Keratinocyte (primary cell): ENCODE data around the gene DNMBP. TPM values are rescaled to one million over a fixed set of nuclear protein-coding genes. Genes with fewer than 3 reads are reported as not detected.
A peak's percentile ranks its signal among the peaks of the same experiment; 100 is the strongest.

Source experiments
- DNase-seq: peaks from one replicate; pipeline ENCODE4 v3.0.0-alpha.2; 2011; ENCODE audit warnings: low read depth, missing footprints, low spot score
- FAIRE-seq: peaks from 2 replicates; lab custom pipeline; 2011; peaks lifted over from hg19 to GRCh38; lab: Jason Lieb, UNC
- H2AFZ ChIP-seq: 2 replicates; pipeline ENCODE4 v1.6.0; 2012; ENCODE audit warnings: low read length, control low read depth, inconsistent platforms; ENCODE audit not compliant: control insufficient read depth
- H3K27ac ChIP-seq: 2 replicates; pipeline ENCODE4 v1.5.1; 2011; ENCODE audit warnings: low read length; ENCODE audit not compliant: control insufficient read depth, insufficient read depth
- H3K27me3 ChIP-seq: 3 replicates; pipeline ENCODE4 v1.6.0; 2011; ENCODE audit warnings: low read length; ENCODE audit not compliant: control insufficient read depth, insufficient read depth; ENCODE audit errors: extremely low read depth
- H3K36me3 ChIP-seq, 2 experiments: 2 replicates in 1 of 2; 3 replicates in 1 of 2; pipeline ENCODE4 v1.5.1; 2011; ENCODE audit warnings: low read length in 2 of 2, mild to moderate bottlenecking in 1 of 2; ENCODE audit not compliant: control insufficient read depth in 2 of 2, insufficient read depth in 2 of 2; ENCODE audit errors: extremely low read depth in 1 of 2
- H3K4me1 ChIP-seq: 3 replicates; pipeline ENCODE4 v1.5.1; 2011; ENCODE audit warnings: low read length; ENCODE audit not compliant: control insufficient read depth, insufficient read depth; ENCODE audit errors: extremely low read depth
- H3K4me2 ChIP-seq: 3 replicates; pipeline ENCODE4 v1.6.0; 2011; ENCODE audit warnings: low read depth, low read length; ENCODE audit not compliant: control insufficient read depth, insufficient read depth; ENCODE audit errors: extremely low read depth
- H3K4me3 ChIP-seq, 3 experiments: fragments of 200-600 bp in 1 of 3; sonication (generic) in 1 of 3; 2 replicates in 2 of 3; 3 replicates in 1 of 3; pipeline ENCODE4 v1.5.1; 2011 to 2016; ENCODE audit warnings: low read length in 3 of 3, mild to moderate bottlenecking in 3 of 3, control low read depth in 2 of 3, inconsistent platforms in 1 of 3, low read depth in 1 of 3, mixed read lengths in 1 of 3, mixed run types in 1 of 3, moderate library complexity in 1 of 3; ENCODE audit not compliant: control insufficient read depth in 2 of 3, insufficient read depth in 2 of 3; ENCODE audit errors: extremely low read depth in 1 of 3
- H3K79me2 ChIP-seq: 2 replicates; pipeline ENCODE4 v1.6.0; 2012; ENCODE audit warnings: low read length; ENCODE audit not compliant: control insufficient read depth, insufficient read depth
- H3K9ac ChIP-seq: 3 replicates; pipeline ENCODE4 v1.6.0; 2011; ENCODE audit warnings: low read length; ENCODE audit not compliant: control insufficient read depth, insufficient read depth; ENCODE audit errors: extremely low read depth
- H3K9me1 ChIP-seq: 3 replicates; pipeline ENCODE4 v1.6.0; 2011; ENCODE audit warnings: low read length; ENCODE audit not compliant: control insufficient read depth, insufficient read depth; ENCODE audit errors: extremely low read depth
- H3K9me3 ChIP-seq: 2 replicates; pipeline ENCODE4 v1.5.1; 2012; ENCODE audit warnings: low read depth, low read length; ENCODE audit not compliant: control insufficient read depth
- H4K20me1 ChIP-seq: 3 replicates; pipeline ENCODE4 v1.6.0; 2011; ENCODE audit warnings: low read length; ENCODE audit not compliant: control insufficient read depth, insufficient read depth; ENCODE audit errors: extremely low read depth
- CTCF ChIP-seq, 3 experiments: IDR thresholded peaks in 1 of 3; conservative IDR thresholded peaks in 1 of 3; optimal IDR thresholded peaks in 1 of 3; 2 replicates in 2 of 3; 3 replicates in 1 of 3; pipeline versions ENCODE3 to v1.5.1; 2011; ENCODE audit warnings: low read length in 3 of 3, mild to moderate bottlenecking in 3 of 3, moderate library complexity in 2 of 3, control low read depth in 1 of 3, inconsistent platforms in 1 of 3; ENCODE audit not compliant: insufficient read depth in 2 of 3; ENCODE audit errors: extremely low read depth in 1 of 3
- EZH2 ChIP-seq: IDR thresholded peaks from one replicate; pipeline ENCODE4 v1.6.1; 2012; ENCODE audit warnings: inconsistent platforms, mild to moderate bottlenecking, low read length, moderate library complexity
- dilution Hi-C: fragments of 300-500 bp; cut with MboI; formaldehyde crosslinking; loops from one replicate; pipeline ENCODE4 v1.7.0; 2020; ENCODE audit warnings: low sequenced_read_pairs; ENCODE audit not compliant: extremely low pct_ligation_motif_present
- polyA plus RNA-seq, 5 experiments: library from polyadenylated mRNA; depleted of rRNA in 3 of 5; stranded (reverse) in 3 of 5; stranded (forward) in 1 of 5; unstranded in 1 of 5; fragments of >200 nt; gene quantifications; 1 replicate in 1 of 5; 2 replicates in 3 of 5; 3 replicates in 1 of 5; pipeline versions ENCODE4 v1.2.1 to v1.2.3, GENCODE V29; 2011 to 2012; ENCODE audit warnings: missing spikeins in 2 of 5, low read depth in 1 of 5, low replicate concordance in 1 of 5

DNMBP gene
- polyA plus RNA-seq, 1 donor (not counting 4 experiments of a cell fraction or from before 2014, with no cell fraction given) = 15.8 TPM

GRCh38 chr10:99984211-99985034 lies 25.3 kb downstream of the DNMBP start:
- H3K9me3 ChIP-seq = no peaks in the 10 kb centered on the region
- FAIRE-seq = peak; percentile 57
- peak; percentile 73 for DNase-seq
- no peaks in the 10 kb centered on the region for H3K27me3 ChIP-seq
- H3K27ac ChIP-seq = peak overlapping the region; percentile 94
- H3K79me2 ChIP-seq = peaks cover 91% of the 10 kb centered on the region
- H2AFZ ChIP-seq = no peak overlapping the region
- H3K4me3 ChIP-seq = peak overlapping the region in 1 of 3 experiments; percentile 35
- TF ChIP-seq EZH2 (no peak), CTCF (optimal IDR thresholded peaks at IDR 0.05 in 1 of 3, IDR thresholded peaks at IDR 0.05 in 1 of 3, conservative IDR thresholded peaks at IDR 0.05 in 1 of 3; ENCODE audit: extremely low read depth in 1 of 3, insufficient read depth in 2 of 3, low read length in 3 of 3) (no peak)
- peak overlapping the region; percentile 79 for H3K9ac ChIP-seq
- H3K4me2 ChIP-seq = peak overlapping the region; percentile 81
- H3K36me3 ChIP-seq = peaks cover 0 to 6% of the 10 kb centered on the region in 2 experiments
- H4K20me1 ChIP-seq = no peaks in the 10 kb centered on the region
- H3K9me1 ChIP-seq = no peaks in the 10 kb centered on the region
- H3K4me1 ChIP-seq = peaks cover 39% of the 10 kb centered on the region
- dilution Hi-C loops = no loop called here

GRCh38 chr10:99983280-99983988 lies 26.3 kb downstream of the DNMBP start:
- dilution Hi-C loops = no loop called here
- Histone ChIP-seq H3K27me3 (no peaks in the 10 kb centered on the region), H3K4me3 (peak overlapping the region in 1 of 3 experiments; percentile 15), H3K4me1 (peaks cover 44% of the 10 kb centered on the region), H3K36me3 (peaks cover 0 to 6% of the 10 kb centered on the region in 2 experiments), H3K9ac (peak overlapping the region; percentile 79), H3K9me3 (no peaks in the 10 kb centered on the region), H3K27ac (peak overlapping the region; percentile 94), H2AFZ (no peak overlapping the region), H3K79me2 (peaks cover 91% of the 10 kb centered on the region), H4K20me1 (no peaks in the 10 kb centered on the region), H3K9me1 (no peaks in the 10 kb centered on the region), H3K4me2 (peak overlapping the region; percentile 81)
- FAIRE-seq (peak; percentile 5), DNase-seq (no peak)
- TF ChIP-seq EZH2 (no peak), CTCF (optimal IDR thresholded peaks at IDR 0.05 in 1 of 3, IDR thresholded peaks at IDR 0.05 in 1 of 3, conservative IDR thresholded peaks at IDR 0.05 in 1 of 3; ENCODE audit: extremely low read depth in 1 of 3, insufficient read depth in 2 of 3, low read length in 3 of 3) (no peak)
